ENCODE results near the gene RBM10. TPM values are rescaled to one million over a fixed set of nuclear protein-coding genes. Genes with fewer than 3 reads are reported as not detected.

RBM10 gene
- total RNA-seq, 2 donors from 2014 or later = 48.3 to 50.6 TPM

DNA sequence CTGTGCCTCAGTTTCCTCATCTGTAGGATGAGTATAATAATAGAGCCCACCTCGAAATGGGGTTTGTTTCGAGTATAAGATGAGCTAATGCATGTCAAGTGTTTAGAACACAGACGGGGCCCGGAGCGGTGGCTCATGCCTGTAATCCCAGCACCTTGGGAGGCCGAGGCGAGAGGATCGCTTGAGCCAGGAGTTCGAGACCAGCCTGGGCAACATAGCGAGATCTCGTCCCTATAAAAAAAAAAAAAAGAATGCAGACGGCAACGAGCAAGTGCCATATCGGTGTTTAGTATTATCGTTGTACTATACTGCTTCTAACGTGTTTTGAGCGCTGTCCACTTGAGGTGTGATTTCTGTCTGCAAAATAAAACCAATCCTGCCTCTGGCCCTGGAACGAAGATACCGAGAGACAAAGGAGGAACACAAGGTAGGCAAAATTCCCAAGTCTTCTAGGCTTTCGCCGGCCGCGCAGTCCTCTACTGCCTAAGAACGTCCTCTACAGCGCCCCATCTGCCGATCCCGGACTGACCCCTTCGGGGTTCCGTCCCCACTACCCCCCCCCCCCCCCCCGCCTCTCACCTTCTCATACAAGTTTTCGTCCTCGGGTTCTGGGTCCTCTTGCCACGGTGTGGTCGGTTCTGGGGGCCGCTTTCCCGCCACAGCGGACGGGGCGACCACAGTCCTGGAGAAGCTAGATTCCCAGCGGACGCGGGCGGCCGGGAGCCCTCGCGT is 961 bp upstream of the RBM10 start:
- H3K36me3 Mint-ChIP-seq (ENCODE audit: low read depth) = peaks cover 23% of the 10 kb centered on the region
- peak overlapping the region; percentile 93 for H3K27ac Mint-ChIP-seq
- Histone ChIP-seq H3K9me3 (ENCODE audit: control insufficient read depth, low read length) (no peaks in the 10 kb centered on the region), H3K27ac (ENCODE audit: low read depth, low read length) (peak overlapping the region; percentile 95), H3K36me3 (ENCODE audit: control insufficient read depth, insufficient read depth, low read length) (no peaks in the 10 kb centered on the region), H3K27me3 (ENCODE audit: control insufficient read depth, insufficient read depth, low read length, poor library complexity, severe bottlenecking) (no peaks in the 10 kb centered on the region), H3K9ac (ENCODE audit: extremely low read depth, low read length, poor library complexity, severe bottlenecking) (peak overlapping the region; percentile 80), H3K4me3 (ENCODE audit: low read length) (peak overlapping the region; percentile 87), H3K4me1 (ENCODE audit: control insufficient read depth, insufficient read depth, low read length) (no peaks in the 10 kb centered on the region)
- TF ChIP-seq, protein P1, sequence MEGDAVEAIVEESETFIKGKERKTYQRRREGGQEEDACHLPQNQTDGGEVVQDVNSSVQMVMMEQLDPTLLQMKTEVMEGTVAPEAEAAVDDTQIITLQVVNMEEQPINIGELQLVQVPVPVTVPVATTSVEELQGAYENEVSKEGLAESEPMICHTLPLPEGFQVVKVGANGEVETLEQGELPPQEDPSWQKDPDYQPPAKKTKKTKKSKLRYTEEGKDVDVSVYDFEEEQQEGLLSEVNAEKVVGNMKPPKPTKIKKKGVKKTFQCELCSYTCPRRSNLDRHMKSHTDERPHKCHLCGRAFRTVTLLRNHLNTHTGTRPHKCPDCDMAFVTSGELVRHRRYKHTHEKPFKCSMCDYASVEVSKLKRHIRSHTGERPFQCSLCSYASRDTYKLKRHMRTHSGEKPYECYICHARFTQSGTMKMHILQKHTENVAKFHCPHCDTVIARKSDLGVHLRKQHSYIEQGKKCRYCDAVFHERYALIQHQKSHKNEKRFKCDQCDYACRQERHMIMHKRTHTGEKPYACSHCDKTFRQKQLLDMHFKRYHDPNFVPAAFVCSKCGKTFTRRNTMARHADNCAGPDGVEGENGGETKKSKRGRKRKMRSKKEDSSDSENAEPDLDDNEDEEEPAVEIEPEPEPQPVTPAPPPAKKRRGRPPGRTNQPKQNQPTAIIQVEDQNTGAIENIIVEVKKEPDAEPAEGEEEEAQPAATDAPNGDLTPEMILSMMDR (conservative IDR thresholded peaks at IDR 0.05) = no peak
- peaks cover 63% of the 10 kb centered on the region for H3K9me3 Mint-ChIP-seq
- peak overlapping the region; percentile 95 for H3K4me3 Mint-ChIP-seq
- no peaks in the 10 kb centered on the region for H3K4me1 Mint-ChIP-seq
- no peaks in the 10 kb centered on the region for H3K27me3 Mint-ChIP-seq (ENCODE audit: insufficient read depth)
- 9 to 26% methylated on average over 7 to 44 of the region's 46 CpGs for WGBS, 2 experiments (ENCODE audit: insufficient coverage in 1 of 2, insufficient read length in 1 of 2)
- DNase-seq = no peak

DNA sequence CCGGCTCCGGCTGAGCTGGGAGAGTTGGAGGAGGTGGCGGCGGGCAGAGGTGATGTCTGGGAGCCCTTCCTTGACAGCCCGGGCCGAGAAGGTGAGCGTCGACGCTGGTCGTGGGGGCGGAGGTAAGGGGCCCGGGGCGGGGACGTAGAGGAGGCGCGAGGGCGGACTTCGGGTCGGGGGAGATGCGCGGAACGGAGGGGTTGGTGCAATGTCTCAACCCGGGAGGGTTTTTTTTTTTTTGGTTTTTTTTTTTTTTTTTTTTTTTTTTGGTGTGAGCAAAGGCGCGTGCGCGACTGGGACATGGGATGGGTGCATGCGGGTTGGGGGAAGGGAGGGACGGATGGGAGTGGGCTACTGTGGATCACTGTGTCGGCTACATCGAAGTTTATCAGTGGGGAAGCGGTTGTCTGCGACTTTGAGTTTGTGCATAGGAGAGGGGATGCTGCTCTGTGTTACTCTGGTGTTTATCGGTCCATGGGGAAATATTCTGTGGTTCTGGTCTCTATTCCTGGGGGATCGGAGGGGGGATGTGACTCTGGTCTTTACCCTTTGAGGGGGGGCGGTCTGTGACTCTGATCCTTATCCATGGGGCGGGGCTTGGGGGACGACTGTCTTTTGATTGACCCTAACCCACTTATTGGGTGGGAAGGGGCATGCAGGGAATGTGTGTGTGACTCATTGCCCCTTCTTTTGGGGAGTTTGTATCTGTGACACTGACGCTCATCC is 537 bp downstream of the RBM10 start:
- peaks cover 59% of the 10 kb centered on the region for H3K9me3 Mint-ChIP-seq
- H3K4me1 Mint-ChIP-seq = no peaks in the 10 kb centered on the region

More for the DNA sequence above, 537 bp downstream of the RBM10 start:
- no peaks in the 10 kb centered on the region for H3K27me3 Mint-ChIP-seq (ENCODE audit: insufficient read depth)
- Histone ChIP-seq H3K36me3 (ENCODE audit: control insufficient read depth, insufficient read depth, low read length) (peaks cover 3% of the 10 kb centered on the region), H3K9me3 (ENCODE audit: control insufficient read depth, low read length) (no peaks in the 10 kb centered on the region), H3K9ac (ENCODE audit: extremely low read depth, low read length, poor library complexity, severe bottlenecking) (peak overlapping the region; percentile 80), H3K4me1 (ENCODE audit: control insufficient read depth, insufficient read depth, low read length) (no peaks in the 10 kb centered on the region), H3K4me3 (ENCODE audit: low read length) (peak overlapping the region; percentile 87), H3K27ac (ENCODE audit: low read depth, low read length) (peak overlapping the region; percentile 91), H3K27me3 (ENCODE audit: control insufficient read depth, insufficient read depth, low read length, poor library complexity, severe bottlenecking) (no peaks in the 10 kb centered on the region)
- peak overlapping the region; percentile 95 for H3K4me3 Mint-ChIP-seq
- H3K27ac Mint-ChIP-seq = peak overlapping the region; percentile 96
- no peak for DNase-seq
- 2% methylated on average over 28 of the region's 39 CpGs; no CpG with 5 or more reads in 1 of the 2 experiments for WGBS, 2 experiments (ENCODE audit: insufficient coverage in 1 of 2, insufficient read length in 1 of 2)
- H3K36me3 Mint-ChIP-seq (ENCODE audit: low read depth) = peaks cover 24% of the 10 kb centered on the region
- TF ChIP-seq, protein P1 (conservative IDR thresholded peaks at IDR 0.05) = no peak
